WTC11 (cell line): Measurements from ENCODE around the gene ARHGAP35. TPM values are rescaled to one million over a fixed set of nuclear protein-coding genes. Genes with fewer than 3 reads are reported as not detected.

Experiments
- ATAC-seq: fragments of 200-7000 bp; cut with Tn5 transposase; 2 replicates; pipeline ENCODE4 v1.10.0; 2021; ENCODE audit warnings: mild to moderate bottlenecking, moderate library complexity
- CTCF ChIA-PET: fragments of 300-600 bp; sonication (Branson Sonifier 250); formaldehyde crosslinking; loops from one replicate; lab custom pipeline; 2021; ENCODE audit warnings: antibody characterized with exemption; lab: Charles Lee
- POLR2A ChIA-PET: fragments of 350-600 bp; sonication (Branson Sonifier 250); formaldehyde crosslinking; loops from one replicate; lab custom pipeline; 2021; ENCODE audit warnings: antibody characterized with exemption; lab: Charles Lee
- DNase-seq: peaks from one replicate; pipeline ENCODE4 v3.0.0; 2021; ENCODE audit warnings: low spot score
- H3K27ac Mint-ChIP-seq: 2 replicates; pipeline ENCODE4 v1.8.0; 2021; ENCODE audit warnings: mixed read lengths
- H3K27me3 Mint-ChIP-seq: 2 replicates; pipeline ENCODE4 v1.8.0; 2021; ENCODE audit warnings: low read depth, mild to moderate bottlenecking, moderate library complexity, mixed read lengths
- H3K36me3 Mint-ChIP-seq: 2 replicates; pipeline ENCODE4 v1.8.0; 2021; ENCODE audit warnings: mixed read lengths
- H3K4me1 Mint-ChIP-seq: 2 replicates; pipeline ENCODE4 v1.8.0; 2022; ENCODE audit warnings: mixed read lengths
- H3K4me3 Mint-ChIP-seq: 2 replicates; pipeline ENCODE4 v1.8.0; 2021; ENCODE audit warnings: mild to moderate bottlenecking, moderate library complexity, mixed read lengths
- H3K9me3 Mint-ChIP-seq: 2 replicates; pipeline ENCODE4 v1.8.0; 2021; ENCODE audit warnings: mixed read lengths
- ARID4B ChIP-seq: sonication (generic); formaldehyde crosslinking; IDR thresholded peaks from 2 replicates; pipeline ENCODE4 v1.8.0; 2023; ENCODE audit warnings: missing genetic modification reagents, mild to moderate bottlenecking, borderline replicate concordance
- CDX4 ChIP-seq: fragments of 250-450 bp; sonication (Bioruptor Pico); IDR thresholded peaks from 2 replicates; pipeline ENCODE4 v1.9.0; 2021; ENCODE audit warnings: moderate library complexity, mild to moderate bottlenecking, inconsistent platforms, borderline replicate concordance
- IRF2 ChIP-seq: sonication (generic); formaldehyde crosslinking; IDR thresholded peaks from 2 replicates; pipeline ENCODE4 v1.8.0; 2022; ENCODE audit warnings: low read depth, missing genetic modification reagents, borderline replicate concordance
- ZBTB21 ChIP-seq: sonication (generic); formaldehyde crosslinking; IDR thresholded peaks from 2 replicates; pipeline ENCODE4 v1.8.1; 2023; ENCODE audit warnings: mild to moderate bottlenecking, missing genetic modification reagents, borderline replicate concordance
- ZBTB43 ChIP-seq: sonication (generic); formaldehyde crosslinking; IDR thresholded peaks from 2 replicates; pipeline ENCODE4 v1.8.1; 2023; ENCODE audit warnings: mild to moderate bottlenecking, missing genetic modification reagents
- ZNF232 ChIP-seq: sonication (generic); formaldehyde crosslinking; IDR thresholded peaks from 2 replicates; pipeline ENCODE4 v1.8.0; 2022; ENCODE audit warnings: mild to moderate bottlenecking, missing genetic modification reagents
- ZNF317 ChIP-seq: sonication (generic); formaldehyde crosslinking; IDR thresholded peaks from 2 replicates; pipeline ENCODE4 v1.8.1; 2023; ENCODE audit warnings: low read depth, mild to moderate bottlenecking, moderate library complexity, missing genetic modification reagents, borderline replicate concordance
- ZNF396 ChIP-seq: fragments of 250-450 bp; sonication (Bioruptor Pico); IDR thresholded peaks from 2 replicates; pipeline ENCODE4 v1.8.0; 2021; ENCODE audit warnings: mild to moderate bottlenecking, moderate library complexity, borderline replicate concordance
- ZSCAN18 ChIP-seq: fragments of 250-450 bp; sonication (Bioruptor Pico); IDR thresholded peaks from 2 replicates; pipeline ENCODE4 v2.1.2; 2022; ENCODE audit warnings: mild to moderate bottlenecking, moderate library complexity
- total RNA-seq: library from RNA; stranded (reverse); gene quantifications from 3 replicates; pipeline ENCODE4 v1.2.3, GENCODE V29; 2021
- TF ChIP-seq, protein P1 (sequence below): sonication (generic); formaldehyde crosslinking; IDR thresholded peaks from 2 replicates; pipeline ENCODE4 v1.8.1; 2023; ENCODE audit warnings: mild to moderate bottlenecking, missing genetic modification reagents, borderline replicate concordance

The ARHGAP35 gene
- total RNA-seq, 1 experiment from 2014 or later = 56.3 TPM

- Mint-ChIP-seq H3K9me3 (peaks cover 7% of the 10 kb centered on the region), H3K4me1 (peaks cover 8% of the 10 kb centered on the region; the same call in 1 of the 2 replicates), H3K4me3 (no peak overlapping the region), H3K27ac (no peak overlapping the region), H3K36me3 (no peaks in the 10 kb centered on the region), H3K27me3 (no peaks in the 10 kb centered on the region)
- no peak for ATAC-seq
- POLR2A ChIA-PET = interaction anchor here (0.6 kb wide), 1 partner anchor 176 kb away, joined by 3 read pairs; no protein-coding TSS in a partner anchor
- no peak for DNase-seq
- TF ChIP-seq CDX4 (no peak), ZNF232 (no peak), ZBTB21 (CRISPR knock-in tag) (no peak), IRF2 (CRISPR knock-in tag) (no peak)
- CTCF ChIA-PET = interaction anchor here (1.6 to 2.0 kb wide), 3 partner anchors 10 to 77 kb away, joined by 7 to 13 read pairs (median 9); no protein-coding TSS in a partner anchor
Measured at GRCh38 chr19:46830864-46831263, 29.9 kb upstream of the ARHGAP35 start.

DNA sequence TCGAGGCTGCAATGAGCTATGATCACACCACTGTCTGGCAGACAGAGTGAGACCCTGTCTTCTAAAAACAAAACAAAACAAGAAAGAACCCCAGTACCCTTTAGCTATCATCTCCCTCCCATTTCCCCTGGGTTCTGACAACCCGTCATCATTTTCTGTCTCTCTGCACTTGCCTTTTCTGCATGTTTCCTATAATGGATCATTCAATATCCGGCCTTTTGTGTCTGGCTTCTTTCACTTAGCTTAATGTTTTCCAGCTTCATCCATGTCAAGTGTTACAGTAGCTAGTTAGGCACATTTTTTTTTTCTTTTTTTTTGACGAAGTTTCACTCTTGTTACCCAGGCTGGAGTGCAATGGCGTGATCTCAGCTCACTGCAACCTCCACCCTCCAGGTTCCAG lies 26.7 kb upstream of the ARHGAP35 start:
- Mint-ChIP-seq H3K4me3 (no peak overlapping the region), H3K27ac (0 out of 2 replicates have a peak overlapping the region, but pooled peaks have one; percentile 65), H3K36me3 (peaks cover 10% of the 10 kb centered on the region), H3K4me1 (peaks cover 5% of the 10 kb centered on the region; the same call in 1 of the 2 replicates), H3K27me3 (no peaks in the 10 kb centered on the region), H3K9me3 (peaks cover 7% of the 10 kb centered on the region)
- ChIA-PET POLR2A (interaction anchor here (0.5 kb wide), 1 partner anchor 37 kb away, joined by 3 read pairs; no protein-coding TSS in a partner anchor), CTCF (interaction anchor here (1.0 to 1.5 kb wide), 3 partner anchors 50 to 179 kb away, joined by 3 to 6 read pairs (median 5); no protein-coding TSS in a partner anchor)
- ATAC-seq (no peak), DNase-seq (no peak)
- no peak for TF ChIP-seq ZSCAN18 (CRISPR knock-in tag)
- no peak for TF ChIP-seq ZBTB43
- no peak for TF ChIP-seq ZNF396 (CRISPR knock-in tag)
- TF ChIP-seq ZNF317 = no peak
- TF ChIP-seq, protein P1, sequence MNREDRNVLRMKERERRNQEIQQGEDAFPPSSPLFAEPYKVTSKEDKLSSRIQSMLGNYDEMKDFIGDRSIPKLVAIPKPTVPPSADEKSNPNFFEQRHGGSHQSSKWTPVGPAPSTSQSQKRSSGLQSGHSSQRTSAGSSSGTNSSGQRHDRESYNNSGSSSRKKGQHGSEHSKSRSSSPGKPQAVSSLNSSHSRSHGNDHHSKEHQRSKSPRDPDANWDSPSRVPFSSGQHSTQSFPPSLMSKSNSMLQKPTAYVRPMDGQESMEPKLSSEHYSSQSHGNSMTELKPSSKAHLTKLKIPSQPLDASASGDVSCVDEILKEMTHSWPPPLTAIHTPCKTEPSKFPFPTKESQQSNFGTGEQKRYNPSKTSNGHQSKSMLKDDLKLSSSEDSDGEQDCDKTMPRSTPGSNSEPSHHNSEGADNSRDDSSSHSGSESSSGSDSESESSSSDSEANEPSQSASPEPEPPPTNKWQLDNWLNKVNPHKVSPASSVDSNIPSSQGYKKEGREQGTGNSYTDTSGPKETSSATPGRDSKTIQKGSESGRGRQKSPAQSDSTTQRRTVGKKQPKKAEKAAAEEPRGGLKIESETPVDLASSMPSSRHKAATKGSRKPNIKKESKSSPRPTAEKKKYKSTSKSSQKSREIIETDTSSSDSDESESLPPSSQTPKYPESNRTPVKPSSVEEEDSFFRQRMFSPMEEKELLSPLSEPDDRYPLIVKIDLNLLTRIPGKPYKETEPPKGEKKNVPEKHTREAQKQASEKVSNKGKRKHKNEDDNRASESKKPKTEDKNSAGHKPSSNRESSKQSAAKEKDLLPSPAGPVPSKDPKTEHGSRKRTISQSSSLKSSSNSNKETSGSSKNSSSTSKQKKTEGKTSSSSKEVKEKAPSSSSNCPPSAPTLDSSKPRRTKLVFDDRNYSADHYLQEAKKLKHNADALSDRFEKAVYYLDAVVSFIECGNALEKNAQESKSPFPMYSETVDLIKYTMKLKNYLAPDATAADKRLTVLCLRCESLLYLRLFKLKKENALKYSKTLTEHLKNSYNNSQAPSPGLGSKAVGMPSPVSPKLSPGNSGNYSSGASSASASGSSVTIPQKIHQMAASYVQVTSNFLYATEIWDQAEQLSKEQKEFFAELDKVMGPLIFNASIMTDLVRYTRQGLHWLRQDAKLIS (CRISPR knock-in tag) = no peak
- no peak for TF ChIP-seq ARID4B (CRISPR knock-in tag)
